HG03159 (cell line): ENCODE data around the gene ZMIZ1.

Experiments
- ATAC-seq: cut with Tn5 transposase; IDR thresholded peaks from one replicate; pipeline ENCODE4 v1.9.1; 2021; ENCODE audit warnings: mild to moderate bottlenecking, moderate library complexity; ENCODE audit not compliant: unreplicated experiment

Gene ZMIZ1

DNA sequence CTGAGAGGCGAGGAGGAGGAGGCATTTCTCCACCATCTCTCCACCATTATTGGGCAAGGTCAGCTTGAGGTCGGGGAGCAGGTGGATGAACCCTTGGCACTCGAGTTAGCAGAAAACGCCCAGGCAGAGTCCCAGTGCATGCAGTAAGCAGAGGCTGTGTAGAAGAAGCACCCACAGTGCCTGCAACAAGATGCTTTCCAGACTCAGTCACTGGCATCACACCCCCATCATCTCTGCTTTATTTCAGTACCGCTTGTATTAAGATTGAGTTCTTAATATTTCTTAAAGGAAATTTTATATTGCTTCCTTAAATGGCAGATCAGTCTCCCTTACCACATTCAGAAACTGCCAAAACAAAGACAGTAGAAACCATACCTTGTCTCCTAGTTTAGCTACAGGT lies 156.2 kb downstream of the ZMIZ1 start:
- no peak for ATAC-seq

DNA sequence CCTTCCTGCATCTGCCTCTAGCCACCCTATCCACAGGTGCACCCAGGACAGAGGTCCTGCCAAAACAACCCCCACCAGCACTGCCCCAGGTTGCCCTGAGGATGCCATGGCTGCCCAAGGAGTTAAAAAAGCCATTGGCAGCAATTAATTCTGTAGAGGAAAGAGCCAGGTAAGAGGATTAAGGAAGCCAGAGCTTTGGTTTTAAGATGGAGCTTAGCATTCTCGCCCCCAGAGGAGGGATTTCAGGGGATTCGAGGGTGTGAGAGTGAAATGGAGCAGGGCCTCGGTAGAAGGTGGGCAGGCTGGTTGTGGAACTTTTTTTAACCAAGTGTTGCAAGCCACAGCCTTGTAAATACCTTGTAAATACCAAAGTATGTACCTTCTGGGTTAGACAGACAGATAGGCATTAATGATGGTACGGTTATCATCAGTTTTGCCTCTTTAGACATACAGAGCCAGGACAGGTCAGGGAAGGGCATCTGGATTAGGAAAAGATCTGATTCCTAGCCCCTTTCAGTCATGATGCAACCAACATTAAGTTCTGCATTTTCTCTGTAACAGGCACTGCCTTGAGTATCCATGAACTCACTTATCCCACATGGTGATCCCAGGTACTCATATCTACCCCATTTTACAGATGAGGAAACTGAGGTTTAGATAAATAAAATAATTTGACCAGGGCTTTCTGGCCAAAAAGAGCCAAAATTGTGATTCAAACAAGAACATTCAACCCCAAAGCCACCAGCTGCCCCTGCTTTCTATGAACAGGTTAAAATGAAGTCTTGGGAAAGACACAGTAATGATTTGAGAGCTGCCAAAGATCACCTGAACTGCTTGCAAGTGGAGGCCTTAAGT lies 157.9 kb downstream of the ZMIZ1 start:
- no peak for ATAC-seq

DNA sequence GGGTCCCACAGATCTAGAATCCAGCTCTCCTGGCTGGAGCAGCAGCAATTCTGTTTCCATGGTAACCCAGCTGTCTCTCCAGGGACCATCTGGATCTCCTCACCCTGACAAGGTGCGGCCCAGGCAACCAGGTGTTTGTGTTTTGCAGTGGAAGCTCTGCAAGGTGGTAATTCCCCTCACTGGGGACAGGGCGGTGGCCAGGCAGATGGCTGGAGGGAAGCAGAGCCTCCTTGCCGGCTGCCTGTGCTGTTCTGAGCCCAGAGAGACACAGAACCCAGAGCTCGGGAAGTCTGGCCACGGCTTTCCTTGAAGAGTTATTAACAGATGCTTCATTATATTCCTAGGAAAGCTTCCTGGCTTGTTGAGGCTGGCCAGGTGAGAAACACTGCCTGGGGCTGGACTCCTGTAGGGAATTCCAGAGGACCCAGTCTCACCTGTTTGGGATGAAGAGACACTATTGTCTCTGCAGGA lies 160.3 kb downstream of the ZMIZ1 start:
- ATAC-seq: no peak

DNA sequence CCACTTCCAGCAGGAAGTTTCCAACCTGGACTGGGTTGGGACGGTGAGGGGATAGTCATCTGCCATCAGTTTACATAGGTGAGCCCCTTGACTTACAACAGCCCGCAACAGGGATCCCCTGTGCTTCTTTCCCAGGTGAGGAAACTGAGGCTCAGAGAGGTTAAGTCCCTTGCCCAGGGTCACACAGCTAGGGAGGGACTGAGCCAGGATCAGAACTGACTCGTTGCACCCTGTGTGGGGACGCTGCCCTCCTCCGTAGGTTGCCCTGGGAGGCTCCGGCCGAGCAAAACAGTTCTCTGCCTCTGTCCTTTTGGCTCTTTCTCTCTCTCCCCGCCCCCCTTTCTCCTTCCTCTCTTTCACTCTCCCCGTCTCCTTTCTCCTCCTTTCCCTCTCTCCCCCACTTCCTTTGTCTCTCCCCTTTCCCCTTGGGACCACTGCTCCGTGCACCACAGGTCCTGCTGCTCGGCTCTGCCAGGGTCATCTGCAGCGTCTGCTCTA lies 161.1 kb downstream of the ZMIZ1 start:
- ATAC-seq: no peak

DNA sequence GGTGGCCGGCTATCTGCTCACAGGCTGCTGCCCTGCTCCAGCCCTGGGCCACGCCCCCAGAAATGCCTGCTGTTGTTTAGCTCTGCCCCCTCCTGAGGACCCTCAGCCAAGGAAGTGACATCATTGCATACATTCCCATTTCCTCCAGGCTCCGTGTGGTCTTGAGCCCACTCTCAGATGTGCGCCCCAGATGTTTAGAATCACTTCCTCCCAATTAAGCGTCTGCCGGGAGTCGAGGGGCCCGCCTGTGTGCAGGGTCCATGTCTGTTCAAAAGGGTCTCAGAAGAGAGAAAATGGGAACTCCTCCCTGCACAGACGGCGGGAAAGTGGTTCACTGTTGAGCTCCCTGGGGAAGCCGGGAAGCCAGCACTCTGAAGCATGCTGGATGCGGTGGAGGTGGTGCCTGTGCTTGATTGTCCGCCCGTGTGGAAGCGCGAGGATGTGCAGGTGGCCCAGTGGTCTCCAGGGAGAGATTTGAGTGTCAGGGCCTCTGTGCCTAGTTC lies 161.6 kb downstream of the ZMIZ1 start:
- no peak for ATAC-seq

DNA sequence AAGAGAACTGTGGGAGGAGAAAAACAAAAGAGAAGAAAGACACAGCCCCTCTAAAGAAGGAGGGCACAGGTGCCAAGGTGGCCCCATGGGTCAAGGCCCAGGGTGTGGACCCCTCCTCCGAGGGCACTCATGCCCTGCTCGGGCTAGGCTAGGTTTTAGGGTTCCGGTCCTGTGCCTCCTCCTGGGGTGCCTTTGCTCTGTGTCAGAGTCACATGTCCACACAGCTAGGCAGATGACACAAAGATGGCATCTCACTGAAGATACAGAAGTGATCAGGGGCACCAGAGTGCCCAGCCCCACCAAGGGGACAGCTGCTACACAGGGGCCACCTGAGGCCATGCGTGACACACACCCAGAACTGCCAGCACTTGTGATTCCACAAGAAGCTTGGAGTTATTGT lies 162.1 kb downstream of the ZMIZ1 start:
- ATAC-seq: no peak

DNA sequence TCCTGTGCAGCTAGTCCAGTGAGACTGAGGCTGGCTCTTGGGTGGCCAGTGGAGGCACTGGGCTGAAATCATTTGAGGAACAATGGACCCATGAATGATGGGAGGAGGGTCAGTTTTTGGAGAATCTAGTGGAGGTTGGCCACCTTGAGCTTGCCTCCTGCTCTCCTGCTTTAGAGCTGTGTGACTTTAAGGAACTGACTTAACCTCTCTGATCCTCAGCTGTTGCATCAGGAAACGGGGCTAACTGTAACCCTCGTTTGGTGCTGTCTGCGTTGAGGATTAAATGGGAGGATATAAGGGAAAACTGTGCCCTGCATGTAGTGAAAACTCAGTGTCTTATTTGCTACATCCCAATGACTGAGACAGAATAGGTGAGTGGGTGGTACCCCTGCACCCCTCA lies 163.1 kb downstream of the ZMIZ1 start:
- no peak for ATAC-seq

DNA sequence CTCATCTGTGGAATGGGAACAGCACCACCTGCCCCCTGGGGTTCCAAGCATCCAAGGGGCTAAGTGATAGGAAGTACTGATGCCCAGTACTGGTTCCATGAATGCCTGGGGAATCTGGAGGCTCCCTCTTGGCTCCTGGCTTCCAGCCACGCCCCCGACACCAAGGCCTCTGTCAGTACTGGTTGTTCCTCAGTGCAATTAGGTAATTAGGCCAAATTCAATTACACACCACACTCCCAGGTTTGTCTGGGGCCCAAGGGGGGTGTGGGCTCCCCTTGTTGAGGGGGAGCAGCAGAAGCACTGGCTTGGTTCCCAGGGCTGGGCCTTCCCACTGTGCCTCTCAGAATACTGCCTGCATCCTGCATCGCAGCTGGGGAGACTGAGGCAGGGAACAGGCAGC lies 164.1 kb downstream of the ZMIZ1 start:
- no peak for ATAC-seq

DNA sequence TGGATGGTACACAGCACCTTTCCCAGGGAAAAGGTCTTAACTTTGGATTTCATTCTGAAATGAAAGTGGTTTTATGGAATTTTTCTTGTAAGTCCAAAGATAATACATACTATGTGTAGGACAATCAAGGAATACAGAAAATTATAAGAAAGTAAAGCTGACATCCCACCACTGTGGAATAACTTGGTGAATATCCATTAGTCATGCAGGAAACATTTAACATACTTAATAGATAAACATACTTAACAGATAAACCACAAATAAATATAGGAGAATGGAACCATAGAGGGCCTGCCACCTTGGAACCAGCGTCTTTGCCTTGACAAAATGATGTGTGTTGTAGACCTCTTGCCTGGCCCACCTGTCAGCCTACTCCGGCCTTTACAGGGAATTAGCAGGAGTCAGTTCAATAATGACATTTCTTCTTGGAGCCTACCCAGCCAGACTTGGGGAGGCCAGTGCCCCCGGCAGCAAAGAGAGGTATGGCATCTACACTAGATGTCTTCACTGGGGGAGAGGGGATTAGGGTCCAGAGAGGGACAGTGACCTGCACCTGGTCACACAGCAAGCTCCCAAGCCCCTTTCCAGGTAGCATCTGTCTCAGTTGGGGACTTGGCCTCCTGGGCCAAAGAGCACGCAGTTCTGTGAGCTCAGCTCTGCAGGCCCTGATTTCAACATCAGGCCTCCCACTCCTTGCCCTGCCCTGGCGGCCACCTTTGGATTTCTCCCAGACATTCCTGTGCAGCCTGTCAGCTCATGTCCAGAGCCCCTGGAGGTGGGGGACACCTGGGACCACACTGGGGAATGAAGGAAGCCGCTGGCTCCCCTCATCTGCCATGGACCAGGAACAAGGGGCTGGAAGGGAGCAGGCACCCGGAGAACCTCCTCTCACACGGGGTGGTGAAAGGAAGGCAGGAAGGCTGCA lies 165.9 kb downstream of the ZMIZ1 start:
- no peak for ATAC-seq

DNA sequence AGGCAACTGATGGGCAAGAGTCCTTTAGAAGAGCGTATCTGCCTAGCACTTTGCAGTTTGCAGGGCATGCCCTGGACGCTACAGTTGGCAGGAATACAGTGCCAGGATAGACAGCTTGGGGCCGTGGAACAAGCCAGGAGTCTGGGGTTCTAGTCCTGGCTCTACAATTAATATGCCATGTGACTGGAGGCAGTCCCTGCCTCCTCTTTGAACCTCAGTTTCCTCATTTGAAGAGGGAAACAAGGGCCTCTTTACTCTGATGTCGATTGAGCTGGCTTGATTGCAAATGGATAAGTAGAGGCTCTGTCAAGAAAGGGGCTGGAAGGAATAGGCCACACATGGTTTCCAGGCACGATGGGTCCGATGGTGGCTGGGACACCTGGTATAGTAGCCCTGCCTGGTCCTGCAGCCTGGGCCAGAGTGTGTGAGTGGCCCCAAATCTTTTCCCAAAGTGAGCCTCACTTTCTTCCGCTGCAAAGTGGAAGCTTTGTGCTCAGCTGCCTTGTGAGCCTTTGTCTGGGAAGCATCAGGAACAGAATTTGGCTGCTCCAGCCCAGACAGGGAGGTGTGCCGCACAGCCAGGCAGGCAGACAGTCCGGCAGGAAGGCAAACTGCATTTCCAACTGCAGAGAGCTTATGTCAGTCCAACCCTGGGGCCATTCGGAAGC lies 167.1 kb downstream of the ZMIZ1 start:
- ATAC-seq: no peak

DNA sequence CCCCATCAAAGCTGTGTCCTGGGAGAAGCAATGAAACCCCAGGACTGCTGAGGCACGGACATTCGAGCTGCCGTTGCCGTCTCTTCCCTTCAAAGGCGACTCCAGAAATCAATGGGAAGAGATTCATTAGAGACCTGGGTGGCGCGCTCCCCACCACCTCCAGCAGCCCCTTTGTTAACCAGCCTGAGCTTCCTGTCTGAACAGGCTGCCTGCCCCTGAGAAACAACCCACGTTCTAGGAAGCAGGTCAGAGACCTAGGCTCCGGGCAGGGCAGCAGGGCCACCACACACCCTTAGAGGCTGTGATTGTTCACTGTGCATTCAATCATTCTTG lies 167.6 kb downstream of the ZMIZ1 start:
- ATAC-seq: no peak

DNA sequence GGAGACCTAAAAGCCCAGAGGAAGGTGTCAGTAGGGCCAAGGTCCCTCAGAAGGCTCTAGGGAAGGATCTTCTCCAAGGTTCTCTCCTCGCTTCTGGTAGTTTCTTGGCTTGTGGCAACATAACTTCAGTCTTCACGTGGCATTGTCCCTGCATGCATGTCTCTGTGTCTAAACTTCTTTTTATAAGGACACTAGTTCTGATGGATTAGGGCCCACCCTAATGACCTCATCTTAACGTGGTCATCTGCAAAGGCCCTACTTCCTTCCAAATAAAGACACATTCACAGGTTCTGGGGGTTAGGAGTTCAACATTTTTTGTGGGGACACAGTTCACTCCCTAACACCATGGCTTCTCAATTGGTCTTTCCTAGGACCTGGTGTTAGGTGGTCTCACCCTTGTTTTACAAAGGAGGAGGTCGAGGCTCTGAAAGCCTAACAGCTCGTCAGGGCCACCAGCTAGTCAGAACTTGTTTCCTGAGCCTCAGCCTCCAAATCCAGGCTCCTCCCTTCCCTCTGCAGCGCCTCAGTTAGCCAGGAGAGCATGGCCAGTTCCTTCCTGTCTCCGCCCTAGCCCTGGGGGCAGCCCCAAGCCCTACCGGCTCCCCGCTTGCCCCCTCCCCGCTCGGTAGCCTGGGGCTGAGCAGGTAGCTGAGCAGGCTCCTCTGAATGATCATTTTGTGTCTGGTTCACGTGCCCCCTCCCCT lies 168.8 kb downstream of the ZMIZ1 start:
- no peak for ATAC-seq

DNA sequence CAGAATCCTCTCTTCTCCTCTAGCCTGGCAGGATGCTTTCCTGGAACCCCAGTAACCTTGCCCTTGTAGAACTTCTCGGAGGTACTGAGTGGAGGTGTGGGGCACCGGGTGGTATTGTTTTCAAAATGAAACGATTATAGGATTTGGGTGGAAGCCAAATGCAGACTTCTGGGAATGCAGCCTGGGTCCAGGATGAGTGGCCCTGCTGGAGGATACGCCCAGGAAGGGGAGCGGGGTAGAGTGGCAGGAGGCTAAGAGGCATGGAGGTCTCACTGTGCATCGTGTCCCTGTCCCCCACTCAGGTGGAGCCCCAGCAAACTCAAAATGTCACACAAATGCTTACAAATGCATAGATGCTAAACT lies 169.4 kb downstream of the ZMIZ1 start:
- no peak for ATAC-seq

DNA sequence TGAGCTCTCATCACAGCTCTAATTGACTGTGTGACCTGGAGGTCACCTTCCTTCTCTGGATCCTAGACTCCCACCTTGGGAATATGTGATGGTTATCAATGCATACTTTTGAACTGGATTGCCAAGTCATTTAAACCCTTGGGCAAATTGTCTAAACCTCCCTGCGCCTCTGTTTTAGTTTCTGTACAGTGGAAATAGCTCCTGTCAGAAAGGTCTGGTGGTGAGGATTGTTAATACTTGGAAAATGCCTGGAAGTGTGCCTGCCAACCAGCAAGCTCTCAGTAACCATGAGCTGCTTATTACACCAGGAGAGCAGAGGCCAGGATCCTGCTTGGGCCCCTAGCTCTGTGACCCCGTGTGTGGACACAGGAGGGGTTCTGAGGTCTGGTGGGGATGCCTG lies 169.8 kb downstream of the ZMIZ1 start:
- no peak for ATAC-seq

DNA sequence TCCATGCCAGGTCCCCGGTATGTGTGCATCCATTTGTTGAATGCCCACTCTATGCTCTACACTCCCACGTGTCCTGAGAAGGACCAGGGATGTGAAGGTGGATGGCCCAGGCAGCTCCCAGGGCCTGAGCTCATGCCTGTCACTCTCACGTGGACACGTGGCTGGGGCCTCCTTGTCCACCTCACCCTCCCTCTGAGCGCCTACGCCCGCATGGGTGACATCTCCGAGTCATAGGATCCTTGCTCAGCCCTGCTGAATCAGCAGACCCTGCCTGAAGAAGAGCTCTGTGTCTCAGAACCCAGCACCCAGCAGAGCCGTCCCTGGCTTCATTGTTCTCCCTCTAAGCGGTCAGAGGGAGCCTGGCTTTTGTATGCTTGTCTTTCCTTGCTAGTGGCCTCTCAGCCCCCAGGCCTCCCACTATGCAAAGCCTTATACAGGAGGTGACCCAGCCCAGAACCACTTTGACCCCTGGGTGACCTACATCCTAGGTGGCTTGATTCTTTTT lies 170.6 kb downstream of the ZMIZ1 start:
- no peak for ATAC-seq

DNA sequence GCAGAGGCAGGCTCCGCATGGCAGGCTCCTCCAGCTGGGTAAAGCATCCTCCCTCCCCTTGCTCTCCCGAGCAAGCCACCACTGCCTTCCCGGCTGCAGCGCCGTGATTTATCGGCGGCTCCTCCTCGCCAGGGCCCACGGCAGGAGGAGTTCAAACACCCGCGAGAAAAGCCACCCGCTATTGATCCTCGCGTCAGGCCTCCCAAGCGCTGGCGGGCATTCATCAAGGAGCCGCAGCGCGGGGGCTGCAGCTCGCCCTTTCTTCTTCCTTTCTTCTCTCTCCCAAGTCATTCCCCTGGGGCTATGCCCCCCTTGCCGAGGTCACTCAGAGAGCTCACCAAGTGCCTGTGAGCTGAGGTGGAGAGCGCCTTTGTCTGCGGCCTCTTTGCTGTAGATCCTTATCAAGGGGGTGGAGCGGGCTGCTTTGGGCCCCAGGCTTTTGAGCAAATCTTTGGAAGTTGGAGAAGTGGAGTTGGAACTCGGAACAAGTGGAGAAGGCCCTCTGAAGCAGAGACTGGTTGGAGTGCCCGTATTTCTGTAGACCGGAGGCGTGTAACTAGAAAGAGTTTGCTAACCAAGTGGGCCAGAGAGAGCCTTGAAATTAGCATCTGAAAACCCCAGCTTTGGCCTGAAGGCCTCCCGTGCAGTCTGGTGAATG lies 171.3 kb downstream of the ZMIZ1 start:
- no peak for ATAC-seq

DNA sequence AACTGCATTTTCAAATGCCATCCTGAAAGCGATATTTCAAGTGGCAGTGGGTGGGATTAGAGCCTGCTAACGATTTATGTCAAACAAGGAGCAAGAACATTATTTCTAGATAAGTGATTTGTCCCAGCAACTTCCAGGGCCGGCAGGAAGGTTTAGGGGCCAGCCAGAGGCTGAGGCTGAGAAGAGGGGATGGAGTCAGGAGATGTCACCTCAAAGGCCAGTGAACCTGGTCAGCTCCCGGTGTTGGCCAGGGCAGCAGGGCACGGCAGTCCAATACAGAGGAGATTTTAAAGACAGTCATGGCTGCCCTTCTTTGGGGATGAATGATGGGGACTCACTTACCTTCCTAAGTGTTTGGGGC lies 172.8 kb downstream of the ZMIZ1 start:
- ATAC-seq: no peak

DNA sequence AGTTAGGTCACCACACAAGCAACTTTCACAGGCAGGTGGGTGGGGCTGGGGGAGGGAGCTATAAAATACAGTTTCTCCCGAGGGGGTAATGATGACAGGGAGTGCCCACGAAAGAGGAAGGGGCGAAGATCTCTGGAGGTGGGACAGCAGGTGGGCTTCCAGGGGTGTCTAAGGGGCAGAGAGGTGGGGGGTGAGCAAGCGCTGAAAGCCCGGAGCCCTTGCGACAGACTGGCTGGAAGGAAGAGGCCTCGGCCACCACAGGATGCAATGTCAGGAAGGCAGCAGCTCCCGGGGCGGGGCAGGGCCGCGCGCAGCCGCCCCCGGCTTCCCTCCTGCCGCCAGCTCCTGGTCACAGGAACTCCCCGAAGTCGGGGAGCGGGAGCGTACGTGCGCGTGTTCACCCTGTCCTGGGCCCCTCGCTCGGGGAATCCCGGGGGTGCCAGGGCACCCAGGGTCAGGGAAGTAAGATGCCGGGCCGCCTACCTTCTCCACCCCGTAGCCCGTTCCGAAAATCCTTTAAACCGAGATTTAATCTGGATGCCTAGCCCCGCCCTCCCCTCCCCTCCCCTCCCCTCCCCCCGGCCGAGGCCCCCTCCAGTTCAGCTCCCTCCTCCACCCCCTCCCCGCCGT lies 173.3 kb downstream of the ZMIZ1 start:
- ATAC-seq: no peak

DNA sequence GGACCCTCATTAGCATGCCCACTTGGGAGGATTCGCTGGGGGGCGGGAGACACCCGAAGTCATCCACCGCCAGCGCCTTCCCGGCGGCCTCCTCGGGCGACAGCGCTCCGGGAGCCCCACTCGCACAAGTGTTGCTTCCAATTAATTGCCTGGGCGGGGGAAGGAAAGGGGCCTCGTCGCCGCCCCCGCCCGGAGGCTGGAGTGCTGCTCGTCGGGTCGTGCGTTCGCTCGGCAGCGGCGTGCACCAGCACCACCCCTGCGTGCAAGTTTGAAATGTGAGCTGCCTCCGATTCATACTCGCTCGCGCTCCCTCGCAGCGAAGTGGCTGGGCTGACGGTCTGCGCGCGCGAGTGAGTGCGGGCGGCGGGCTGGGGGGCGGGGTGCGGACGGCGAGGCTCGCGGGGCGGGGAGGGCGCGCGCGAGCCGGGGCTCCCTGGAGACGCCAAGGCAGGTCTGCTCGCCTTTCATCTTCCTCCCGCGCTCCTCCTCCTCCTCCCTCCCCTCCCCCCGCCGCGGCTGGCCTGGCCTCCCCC lies 173.9 kb downstream of the ZMIZ1 start:
- peak; percentile 35 for ATAC-seq
